Gastroesophageal sphincter (tissue), 3 donors: ENCODE results near the gene MUSK.

Experiments used
- EP300 ChIP-seq: sonication (generic); formaldehyde crosslinking; IDR thresholded peaks from one replicate; pipeline ENCODE4 v1.6.1; 2017; ENCODE audit warnings: antibody characterized with exemption, mild to moderate bottlenecking
- POLR2A ChIP-seq, 2 donors: fragments of 450-650 bp; IDR thresholded peaks; one replicate each; pipeline ENCODE4 v1.6.1; 2017; ENCODE audit warnings: antibody characterized with exemption in 2 of 2, mild to moderate bottlenecking in 2 of 2, moderate library complexity in 1 of 2
- POLR2AphosphoS5 ChIP-seq: sonication (generic); formaldehyde crosslinking; IDR thresholded peaks from one replicate; pipeline ENCODE4 v1.6.1; 2017; ENCODE audit warnings: antibody characterized with exemption
- TF ChIP-seq, protein P1 (sequence below), 4 experiments: fragments of 200-600 bp in 2 of 4; fragments of 450-650 bp in 2 of 4; sonication (generic) in 1 of 4; IDR thresholded peaks; one replicate each; pipeline ENCODE4 v1.5.1; 2017 to 2019; ENCODE audit warnings: antibody characterized with exemption in 4 of 4, mild to moderate bottlenecking in 2 of 4, moderate library complexity in 2 of 4

GRCh38 chr9:110846215-110846614, 177.6 kb downstream of the MUSK start:
- TF ChIP-seq POLR2A (IDR thresholded peaks at IDR 0.05) (no peak), POLR2AphosphoS5 (no peak), EP300 (no peak)
- TF ChIP-seq, protein P1, sequence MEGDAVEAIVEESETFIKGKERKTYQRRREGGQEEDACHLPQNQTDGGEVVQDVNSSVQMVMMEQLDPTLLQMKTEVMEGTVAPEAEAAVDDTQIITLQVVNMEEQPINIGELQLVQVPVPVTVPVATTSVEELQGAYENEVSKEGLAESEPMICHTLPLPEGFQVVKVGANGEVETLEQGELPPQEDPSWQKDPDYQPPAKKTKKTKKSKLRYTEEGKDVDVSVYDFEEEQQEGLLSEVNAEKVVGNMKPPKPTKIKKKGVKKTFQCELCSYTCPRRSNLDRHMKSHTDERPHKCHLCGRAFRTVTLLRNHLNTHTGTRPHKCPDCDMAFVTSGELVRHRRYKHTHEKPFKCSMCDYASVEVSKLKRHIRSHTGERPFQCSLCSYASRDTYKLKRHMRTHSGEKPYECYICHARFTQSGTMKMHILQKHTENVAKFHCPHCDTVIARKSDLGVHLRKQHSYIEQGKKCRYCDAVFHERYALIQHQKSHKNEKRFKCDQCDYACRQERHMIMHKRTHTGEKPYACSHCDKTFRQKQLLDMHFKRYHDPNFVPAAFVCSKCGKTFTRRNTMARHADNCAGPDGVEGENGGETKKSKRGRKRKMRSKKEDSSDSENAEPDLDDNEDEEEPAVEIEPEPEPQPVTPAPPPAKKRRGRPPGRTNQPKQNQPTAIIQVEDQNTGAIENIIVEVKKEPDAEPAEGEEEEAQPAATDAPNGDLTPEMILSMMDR (IDR thresholded peaks at IDR 0.05), result no peak
